ENCODE measurements around the gene KIAA0408.
"Not testable (repeated sequence)": the region's sequence is repeated elsewhere in the genome, so short reads cannot be mapped to it uniquely, and the experiment has no call there.

The KIAA0408 gene

DNA sequence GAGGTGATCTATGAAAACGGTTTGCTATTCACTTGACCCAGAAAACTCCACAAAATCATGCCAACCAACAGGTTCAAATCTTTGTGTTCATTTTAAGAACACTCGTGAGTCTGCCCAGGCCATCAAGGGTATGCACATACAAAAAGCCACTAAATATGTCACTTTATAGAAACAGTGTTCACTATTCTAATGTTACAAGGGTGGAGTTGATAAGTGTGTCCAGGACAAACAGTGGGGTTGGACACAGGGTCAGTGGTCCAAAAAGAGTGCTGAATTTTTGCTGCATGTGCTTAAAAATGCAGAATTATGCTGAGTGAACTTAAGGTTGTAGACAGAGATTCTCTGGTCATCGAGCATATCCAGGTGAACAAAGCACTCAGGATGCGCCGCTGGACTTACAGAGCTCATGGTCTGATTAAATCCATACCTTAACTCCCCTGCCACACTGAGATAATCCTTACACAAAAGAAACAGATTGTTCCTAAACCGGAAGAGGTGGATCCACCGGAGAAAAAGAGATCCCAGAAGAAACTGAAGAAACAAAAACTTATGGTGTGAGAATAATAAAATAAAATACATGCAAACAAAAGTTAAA lies 23.5 kb downstream of the KIAA0408 start:
- no peak for DNase-seq (ENCODE audit: low read depth)
- no peak overlapping the region for H3K4me3 ChIP-seq (ENCODE audit: low read depth, low read length)
- in situ Hi-C loops (cut with HindIII; ENCODE audit: low sequenced_read_pairs) = no loop called here
- TF ChIP-seq, protein P1, sequence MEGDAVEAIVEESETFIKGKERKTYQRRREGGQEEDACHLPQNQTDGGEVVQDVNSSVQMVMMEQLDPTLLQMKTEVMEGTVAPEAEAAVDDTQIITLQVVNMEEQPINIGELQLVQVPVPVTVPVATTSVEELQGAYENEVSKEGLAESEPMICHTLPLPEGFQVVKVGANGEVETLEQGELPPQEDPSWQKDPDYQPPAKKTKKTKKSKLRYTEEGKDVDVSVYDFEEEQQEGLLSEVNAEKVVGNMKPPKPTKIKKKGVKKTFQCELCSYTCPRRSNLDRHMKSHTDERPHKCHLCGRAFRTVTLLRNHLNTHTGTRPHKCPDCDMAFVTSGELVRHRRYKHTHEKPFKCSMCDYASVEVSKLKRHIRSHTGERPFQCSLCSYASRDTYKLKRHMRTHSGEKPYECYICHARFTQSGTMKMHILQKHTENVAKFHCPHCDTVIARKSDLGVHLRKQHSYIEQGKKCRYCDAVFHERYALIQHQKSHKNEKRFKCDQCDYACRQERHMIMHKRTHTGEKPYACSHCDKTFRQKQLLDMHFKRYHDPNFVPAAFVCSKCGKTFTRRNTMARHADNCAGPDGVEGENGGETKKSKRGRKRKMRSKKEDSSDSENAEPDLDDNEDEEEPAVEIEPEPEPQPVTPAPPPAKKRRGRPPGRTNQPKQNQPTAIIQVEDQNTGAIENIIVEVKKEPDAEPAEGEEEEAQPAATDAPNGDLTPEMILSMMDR (IDR thresholded peaks at IDR 0.05; ENCODE audit: low read depth, low read length, missing control alignments) = no peak

DNA sequence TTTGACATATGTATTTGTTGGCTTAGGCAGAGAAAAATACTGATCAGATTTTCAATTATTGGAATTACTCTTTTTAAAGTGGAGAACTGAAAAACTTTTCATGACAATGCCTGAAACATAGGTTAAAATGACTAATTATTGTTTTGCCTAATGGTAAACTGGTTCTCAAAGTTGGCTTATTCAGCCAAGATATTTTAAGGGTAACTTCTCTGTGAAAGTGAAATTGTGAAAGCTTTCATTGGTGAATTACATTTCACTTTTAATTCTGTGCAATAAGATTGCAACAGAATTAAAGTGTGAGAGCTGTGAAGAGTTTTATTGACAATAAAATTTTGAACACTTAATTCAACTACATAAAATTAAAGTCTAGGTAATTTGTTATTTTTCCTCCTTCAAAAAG lies 24.5 kb downstream of the KIAA0408 start:
- no peak overlapping the region for H3K4me3 ChIP-seq (ENCODE audit: low read depth, low read length)
- no peak for DNase-seq (ENCODE audit: low read depth)
- in situ Hi-C loops (cut with HindIII; ENCODE audit: low sequenced_read_pairs) = no loop called here
- TF ChIP-seq, protein P1 (IDR thresholded peaks at IDR 0.05; ENCODE audit: low read depth, low read length, missing control alignments) = no peak

DNA sequence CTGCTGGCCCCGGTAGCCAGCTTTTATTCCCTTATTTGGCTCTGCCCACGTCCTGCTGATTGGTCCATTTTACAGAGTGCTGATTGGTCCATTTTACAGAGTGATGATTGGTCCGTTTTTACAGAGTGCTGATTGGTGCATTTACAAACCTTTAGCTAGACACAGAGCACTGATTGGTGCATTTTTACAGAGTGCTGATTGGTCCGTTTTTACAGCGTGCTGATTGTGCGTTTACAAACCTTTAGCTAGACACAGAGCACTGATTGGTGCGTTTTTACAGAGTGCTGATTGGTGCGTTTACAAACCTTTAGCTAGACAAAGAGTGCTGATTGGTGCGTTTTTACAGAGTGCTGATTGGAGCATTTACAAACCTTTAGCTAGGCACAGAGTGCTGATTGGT lies 30.6 kb downstream of the KIAA0408 start:
- in situ Hi-C loops (cut with HindIII; ENCODE audit: low sequenced_read_pairs); DNase-seq (ENCODE audit: low read depth); H3K4me3 ChIP-seq (ENCODE audit: low read depth, low read length): not testable (repeated sequence)

DNA sequence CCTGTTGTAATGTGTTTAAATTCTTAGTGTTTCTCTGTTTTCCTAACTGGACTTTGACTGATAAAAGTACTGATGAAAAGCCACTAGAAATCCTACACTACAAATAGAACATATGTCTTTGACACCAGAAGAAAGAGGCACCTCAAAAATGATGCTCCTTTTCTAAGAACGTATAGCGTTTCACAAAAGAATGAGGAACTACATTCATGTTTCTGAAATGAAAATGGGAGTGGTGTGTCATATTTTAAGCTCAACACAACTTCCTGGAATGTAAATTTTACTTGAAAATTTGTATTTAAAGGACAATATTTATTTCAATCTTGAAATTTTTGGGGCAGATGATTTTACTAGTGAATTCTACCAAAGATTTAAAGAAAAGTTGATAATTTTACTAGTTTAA lies 35.3 kb downstream of the KIAA0408 start:
- TF ChIP-seq, protein P1 (IDR thresholded peaks at IDR 0.05; ENCODE audit: low read depth, low read length, missing control alignments) = no peak
- in situ Hi-C loops (cut with HindIII; ENCODE audit: low sequenced_read_pairs) = no loop called here
- no peak for DNase-seq (ENCODE audit: low read depth)
- no peak overlapping the region for H3K4me3 ChIP-seq (ENCODE audit: low read depth, low read length)

DNA sequence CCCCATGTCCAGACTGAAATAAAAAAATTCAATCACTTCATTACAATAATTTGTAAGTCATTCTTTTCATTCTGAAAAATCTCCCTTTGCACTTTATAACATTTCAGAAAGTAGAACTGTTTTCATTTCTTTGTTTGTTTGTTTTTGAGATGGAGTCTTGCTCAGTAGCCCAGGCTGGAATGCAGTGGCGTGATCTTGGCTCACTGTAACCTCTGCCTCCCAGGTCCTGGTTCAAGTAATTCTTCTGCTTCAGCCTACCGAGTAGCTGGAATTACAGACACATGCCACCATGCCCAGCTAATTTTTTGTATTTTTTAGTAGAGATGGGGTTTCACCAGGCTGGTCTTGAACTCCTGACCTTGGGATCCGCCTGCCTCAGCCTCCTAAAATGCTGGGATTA lies 38.0 kb downstream of the KIAA0408 start:
- H3K4me3 ChIP-seq (ENCODE audit: low read depth, low read length); in situ Hi-C loops (cut with HindIII; ENCODE audit: low sequenced_read_pairs); DNase-seq (ENCODE audit: low read depth): not testable (repeated sequence)

DNA sequence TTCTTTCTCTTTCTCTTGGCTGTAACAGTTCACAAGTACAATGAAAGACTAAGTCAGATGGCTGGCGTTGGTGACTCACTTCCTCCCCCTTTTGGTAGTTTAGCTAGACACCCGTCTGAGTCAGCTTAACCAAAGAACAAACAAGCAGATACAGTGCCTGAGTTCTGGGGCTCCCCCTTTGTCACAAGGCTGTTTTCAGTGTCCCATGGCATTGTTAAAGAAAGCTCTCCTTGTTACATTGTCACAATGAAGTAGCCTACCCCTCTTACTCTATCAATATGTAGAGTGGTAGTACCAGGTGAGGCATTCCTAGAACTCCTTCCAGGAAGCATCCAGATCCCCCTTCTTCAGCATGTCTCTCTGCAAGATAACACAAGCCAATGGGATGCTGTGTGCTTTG lies 38.6 kb downstream of the KIAA0408 start:
- TF ChIP-seq, protein P1 (IDR thresholded peaks at IDR 0.05; ENCODE audit: low read depth, low read length, missing control alignments) = peak; percentile 44
- H3K4me3 ChIP-seq (ENCODE audit: low read depth, low read length) = no peak overlapping the region
- in situ Hi-C loops (cut with HindIII; ENCODE audit: low sequenced_read_pairs) = no loop called here

DNA sequence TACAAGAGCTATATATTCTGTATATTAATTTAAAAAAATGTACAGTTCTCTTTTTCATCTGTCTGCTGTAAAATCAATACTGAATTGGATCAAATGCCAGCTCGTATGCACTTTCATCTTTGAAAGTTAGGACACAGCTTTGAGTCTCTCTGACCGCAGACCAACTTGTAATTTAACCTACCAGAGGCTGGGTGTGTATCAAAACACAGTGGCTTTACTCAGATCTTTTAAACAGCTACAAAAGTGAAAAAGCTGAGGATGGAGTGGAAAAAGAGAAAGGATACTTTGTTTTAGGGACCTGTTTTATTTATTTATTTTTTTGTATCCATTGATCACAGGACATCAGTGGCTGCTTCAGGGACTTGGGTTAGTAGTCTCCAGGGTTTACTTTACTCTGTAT lies 44.1 kb downstream of the KIAA0408 start:
- TF ChIP-seq, protein P1 (IDR thresholded peaks at IDR 0.05; ENCODE audit: low read depth, low read length, missing control alignments) = no peak
- in situ Hi-C loops (cut with HindIII; ENCODE audit: low sequenced_read_pairs) = no loop called here
- H3K4me3 ChIP-seq (ENCODE audit: low read depth, low read length) = no peak overlapping the region
- DNase-seq (ENCODE audit: low read depth) = no peak

More for the DNA sequence above, 38.6 kb downstream of the KIAA0408 start:
- peak; percentile 85 for DNase-seq (ENCODE audit: low read depth)

DNA sequence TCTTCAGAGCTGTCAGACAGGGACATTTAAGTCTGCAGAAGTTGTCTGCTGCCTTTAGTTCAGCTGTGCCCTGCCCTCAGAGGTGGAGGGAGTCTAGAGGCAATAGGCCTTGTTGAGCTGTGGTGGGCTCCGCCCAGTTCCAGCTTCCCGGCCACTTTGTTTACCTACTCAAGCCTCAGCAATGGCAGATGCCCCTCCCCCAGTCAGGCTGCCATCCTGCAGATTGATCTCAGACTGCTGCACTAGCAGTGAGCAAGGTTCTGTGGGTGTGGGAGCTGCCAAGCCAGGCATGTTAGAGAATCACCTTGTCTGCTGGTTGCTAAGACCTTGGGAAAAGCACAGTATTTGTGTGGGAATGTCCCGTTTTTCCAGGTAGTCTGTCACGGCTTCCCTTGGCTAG lies 46.1 kb downstream of the KIAA0408 start:
- H3K4me3 ChIP-seq (ENCODE audit: low read depth, low read length); in situ Hi-C loops (cut with HindIII; ENCODE audit: low sequenced_read_pairs); DNase-seq (ENCODE audit: low read depth): not testable (repeated sequence)

DNA sequence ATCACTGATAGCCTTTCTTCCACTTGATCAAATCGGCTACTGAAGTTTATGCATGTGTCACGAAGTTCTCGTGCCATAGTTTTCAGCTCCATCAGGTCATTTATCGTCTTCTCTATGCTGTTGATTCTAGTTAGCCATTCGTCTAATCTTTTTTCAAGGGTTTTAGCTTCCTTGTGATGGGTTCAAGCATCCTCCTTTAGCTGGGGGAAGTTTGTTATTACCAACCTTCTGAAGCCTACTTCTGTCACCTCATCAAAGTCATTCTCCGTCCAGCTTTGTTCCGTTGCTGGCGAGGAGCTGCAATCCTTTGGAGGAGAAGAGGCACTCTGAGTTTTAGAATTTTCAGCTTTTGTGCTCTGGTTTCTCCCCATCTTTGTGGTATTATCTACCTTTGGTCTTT lies 47.2 kb downstream of the KIAA0408 start:
- in situ Hi-C loops (cut with HindIII; ENCODE audit: low sequenced_read_pairs); DNase-seq (ENCODE audit: low read depth); H3K4me3 ChIP-seq (ENCODE audit: low read depth, low read length): not testable (repeated sequence)

Data from astrocyte of the cerebellum (primary cell).